ENCODE results near the gene STUM.

- TF ChIP-seq CTCF (IDR thresholded peaks at IDR 0.05; ENCODE audit: low read length) (no peak), EZH2 (optimal IDR thresholded peaks at IDR 0.05; ENCODE audit: low read depth, low read length) (no peak)
Measured at GRCh38 chr1:226632922-226633351, 84.4 kb downstream of the STUM start.
